Skin epidermis (tissue), 12 donors: ENCODE results near the gene RABGAP1L.
A peak's percentile ranks its signal among the peaks of the same experiment; 100 is the strongest.
"Not testable (repeated sequence)": the region's sequence is repeated elsewhere in the genome, so short reads cannot be mapped to it uniquely, and the experiment has no call there.

Experiments
- H3K27ac ChIP-seq, 21 experiments: fragments of 200-600 bp; sonication (generic) in 11 of 21; one replicate each; pipeline ENCODE4 v1.5.0; 2020; ENCODE audit warnings: mild to moderate bottlenecking in 3 of 21, inconsistent platforms in 2 of 21, moderate library complexity in 2 of 21
- H3K4me3 ChIP-seq, 7 experiments: fragments of 200-600 bp; sonication (generic) in 2 of 7; one replicate each; pipeline ENCODE4 v1.5.0; 2020; ENCODE audit warnings: inconsistent platforms in 2 of 7, mild to moderate bottlenecking in 2 of 7, moderate library complexity in 1 of 7

Gene RABGAP1L

GRCh38 chr1:174617905-174618304, 458.6 kb downstream of the RABGAP1L start:
- not testable (repeated sequence) for H3K27ac ChIP-seq

DNA sequence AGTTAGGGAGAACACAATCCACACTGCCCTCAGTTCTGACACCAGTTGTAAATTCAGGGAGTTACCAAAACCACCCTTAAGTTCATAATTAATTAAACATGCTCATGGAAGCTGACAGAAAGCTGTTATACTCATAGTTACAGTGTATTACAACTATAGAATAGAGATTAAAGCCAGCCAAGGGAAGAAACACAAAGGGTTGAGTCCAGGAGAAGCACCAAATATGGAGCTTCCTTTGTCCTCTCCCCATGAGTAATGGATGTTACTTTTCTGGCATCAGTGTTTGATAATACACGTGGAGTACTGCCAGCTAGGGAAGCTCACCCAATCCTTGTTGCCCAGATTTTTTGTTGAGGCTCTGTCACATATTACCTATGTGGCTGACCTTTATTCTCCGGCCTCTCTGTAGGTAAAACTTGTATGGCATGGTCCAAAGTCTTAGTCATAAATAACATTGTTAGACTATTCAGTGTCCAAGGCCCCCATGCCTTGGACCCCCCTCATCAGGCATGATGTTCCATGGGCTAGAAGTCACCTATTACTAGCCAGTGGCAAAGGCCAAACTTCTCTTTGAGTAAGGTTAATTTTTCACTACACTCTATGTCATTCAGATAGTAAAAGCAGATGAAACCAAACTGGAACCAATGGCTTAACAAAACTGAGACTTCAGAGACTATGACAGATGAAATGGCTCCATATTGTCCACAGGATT, 464.2 kb downstream of the RABGAP1L start:
- Histone ChIP-seq H3K27ac (no peak overlapping the region), H3K4me3 (no peak overlapping the region)

More at GRCh38 chr1:174617905-174618304, 458.6 kb downstream of the RABGAP1L start:
- H3K4me3 ChIP-seq: not testable (repeated sequence)

GRCh38 chr1:174626031-174627025, 467.0 kb downstream of the RABGAP1L start:
- Histone ChIP-seq H3K4me3 (no peak overlapping the region), H3K27ac (no peak overlapping the region)

GRCh38 chr1:174637487-174637886, 478.2 kb downstream of the RABGAP1L start:
- H3K27ac ChIP-seq: no peak overlapping the region

DNA sequence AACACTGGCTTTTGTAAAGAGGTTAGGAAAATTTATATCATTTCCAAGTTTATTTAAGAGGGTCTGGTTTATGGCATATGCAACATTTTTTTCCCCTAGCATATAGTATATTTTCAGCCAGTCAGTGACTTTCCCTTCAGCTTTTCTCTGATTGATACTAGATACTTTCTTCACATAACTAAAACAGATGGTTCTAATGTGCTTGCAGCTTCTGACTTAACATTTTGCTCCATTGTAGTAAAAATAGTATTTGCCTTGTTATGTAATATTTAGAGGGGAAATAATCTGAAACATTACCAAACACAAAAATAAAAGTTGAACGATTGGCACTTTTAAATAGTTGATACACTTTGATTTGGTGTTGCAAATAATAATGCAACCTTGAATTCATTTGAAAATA, 480.1 kb downstream of the RABGAP1L start:
- Histone ChIP-seq H3K4me3 (no peak overlapping the region), H3K27ac (no peak overlapping the region)

More at GRCh38 chr1:174637487-174637886, 478.2 kb downstream of the RABGAP1L start:
- no peak overlapping the region for H3K4me3 ChIP-seq

- Histone ChIP-seq H3K27ac (no peak overlapping the region), H3K4me3 (no peak overlapping the region)
Measured at GRCh38 chr1:174640783-174641182, 481.5 kb downstream of the RABGAP1L start.

DNA sequence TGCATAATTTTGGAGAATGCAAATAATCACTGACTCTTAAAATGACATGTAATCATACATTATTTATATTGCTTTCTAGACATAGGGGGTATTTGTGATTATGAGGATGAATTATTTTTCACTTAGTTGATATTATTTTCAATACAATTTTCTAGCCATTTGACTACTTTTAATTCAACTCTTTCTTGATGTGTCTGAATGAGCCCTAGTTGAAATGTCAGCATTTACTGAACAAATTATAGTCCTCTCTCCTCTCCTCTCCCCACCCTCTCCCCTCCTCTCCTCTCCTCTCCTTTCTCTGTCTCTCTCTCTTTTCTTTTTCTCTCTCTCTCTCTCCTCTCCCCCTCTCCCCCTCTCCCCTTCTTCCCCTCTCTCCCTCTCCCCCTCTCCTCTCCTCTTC, 483.1 kb downstream of the RABGAP1L start:
- Histone ChIP-seq H3K4me3 (no peak overlapping the region), H3K27ac (no peak overlapping the region)

- Histone ChIP-seq H3K4me3 (no peak overlapping the region), H3K27ac (no peak overlapping the region)
Measured at GRCh38 chr1:174643206-174643605, 483.9 kb downstream of the RABGAP1L start.

- not testable (repeated sequence) for H3K4me3 ChIP-seq, H3K27ac ChIP-seq
Measured at GRCh38 chr1:174649572-174649971, 490.3 kb downstream of the RABGAP1L start.

DNA sequence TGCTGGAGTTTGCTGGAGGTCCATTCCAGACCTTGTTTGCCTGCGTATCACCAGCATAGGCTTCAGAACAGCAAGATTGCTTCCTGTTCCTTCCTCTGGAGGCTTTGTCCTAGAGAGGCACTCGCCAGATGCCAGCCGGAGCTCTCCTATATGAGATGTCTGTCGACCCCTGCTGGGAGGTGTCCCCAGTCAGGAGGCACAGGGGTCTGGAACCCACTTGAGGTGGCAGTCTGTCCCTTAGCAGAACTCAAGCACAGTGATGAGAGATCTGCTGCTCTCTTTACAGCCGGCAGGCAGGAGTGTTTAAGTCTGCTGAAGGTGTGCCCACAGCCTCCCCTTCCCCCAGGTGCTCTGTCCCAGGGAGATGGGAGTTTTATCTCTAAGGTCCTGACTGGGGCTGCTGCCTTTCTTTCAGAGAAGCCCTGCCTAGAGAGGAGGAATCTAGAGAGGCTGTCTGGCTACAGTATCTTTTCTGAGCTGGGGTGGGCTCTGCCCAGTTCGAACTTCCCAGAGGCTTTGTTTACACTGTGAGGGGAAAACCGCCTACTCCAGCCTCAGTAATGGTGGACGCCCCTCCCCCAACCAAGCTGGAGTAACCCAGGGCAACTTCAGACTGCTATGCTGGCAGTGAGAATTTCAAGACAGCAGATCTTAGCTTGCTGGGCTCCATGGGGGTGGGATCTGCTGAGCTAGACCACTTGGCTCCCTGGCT, 493.4 kb downstream of the RABGAP1L start:
- Histone ChIP-seq H3K27ac (peak overlapping the region in 1 of 21 experiments; percentile 7), H3K4me3 (no peak overlapping the region)

GRCh38 chr1:174654560-174654959, 495.2 kb downstream of the RABGAP1L start:
- Histone ChIP-seq H3K27ac (no peak overlapping the region), H3K4me3 (no peak overlapping the region)

GRCh38 chr1:174656409-174657059, 497.2 kb downstream of the RABGAP1L start:
- no peak overlapping the region for H3K27ac ChIP-seq
- H3K4me3 ChIP-seq: no peak overlapping the region

DNA sequence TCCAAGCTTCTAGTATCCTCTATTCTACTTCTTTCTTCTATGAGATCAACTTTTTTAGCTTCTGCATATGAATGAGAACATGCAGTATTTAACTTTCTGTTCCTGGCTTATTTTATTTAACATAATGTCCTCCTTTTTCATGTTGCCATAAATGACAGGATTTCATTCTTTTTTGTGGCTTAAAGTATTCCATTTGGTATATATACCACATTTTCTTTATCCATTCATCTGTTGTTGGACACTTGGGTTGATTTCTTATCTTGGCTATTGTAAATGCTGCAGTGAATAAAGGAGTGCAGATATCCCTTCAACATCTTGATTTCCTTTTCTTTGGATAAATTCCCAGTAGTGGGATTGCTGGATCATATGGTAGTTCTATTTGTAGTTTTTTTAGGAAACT, 498.1 kb downstream of the RABGAP1L start:
- no peak overlapping the region for H3K27ac ChIP-seq

GRCh38 chr1:174657893-174658292, 498.6 kb downstream of the RABGAP1L start:
- H3K4me3 ChIP-seq: no peak overlapping the region
- no peak overlapping the region for H3K27ac ChIP-seq

More for the DNA sequence above, 498.1 kb downstream of the RABGAP1L start:
- H3K4me3 ChIP-seq: no peak overlapping the region

- no peak overlapping the region for H3K27ac ChIP-seq
- H3K4me3 ChIP-seq: no peak overlapping the region
Measured at GRCh38 chr1:174659823-174660222, 500.5 kb downstream of the RABGAP1L start.

DNA sequence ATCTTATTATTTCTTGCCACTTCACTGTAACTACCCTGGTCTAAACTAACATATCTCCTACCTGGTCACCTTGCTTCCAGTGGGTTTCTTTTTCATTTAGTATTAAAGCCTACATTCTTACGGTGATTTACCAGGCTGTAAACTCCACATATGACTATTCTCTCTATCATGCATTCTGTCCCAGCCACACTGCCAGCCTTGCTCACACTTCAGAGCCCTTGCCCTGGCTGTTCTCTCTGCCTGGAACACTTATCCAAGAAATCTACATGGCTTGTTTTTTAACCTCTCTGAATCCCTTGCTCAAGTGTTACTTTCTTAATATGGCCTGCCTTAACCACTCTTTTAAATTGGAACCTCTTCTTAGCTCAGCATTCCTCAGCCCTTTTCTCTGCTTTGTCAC, 501.2 kb downstream of the RABGAP1L start:
- Histone ChIP-seq H3K27ac (no peak overlapping the region), H3K4me3 (no peak overlapping the region)

GRCh38 chr1:174663358-174663757, 504.0 kb downstream of the RABGAP1L start:
- H3K4me3 ChIP-seq: no peak overlapping the region
- H3K27ac ChIP-seq: no peak overlapping the region

- Histone ChIP-seq H3K4me3 (no peak overlapping the region), H3K27ac (no peak overlapping the region)
Measured at GRCh38 chr1:174666248-174666647, 506.9 kb downstream of the RABGAP1L start.

- Histone ChIP-seq H3K27ac (no peak overlapping the region), H3K4me3 (no peak overlapping the region)
Measured at GRCh38 chr1:174671826-174672225, 512.5 kb downstream of the RABGAP1L start.

GRCh38 chr1:174676856-174677255, 517.5 kb downstream of the RABGAP1L start:
- Histone ChIP-seq H3K4me3 (no peak overlapping the region), H3K27ac (no peak overlapping the region)
